HG02981 (cell line): ENCODE results near the gene PHYKPL.
"Not testable (repeated sequence)": the region's sequence is repeated elsewhere in the genome, so short reads cannot be mapped to it uniquely, and the experiment has no call there.

ENCODE experiments used
- ATAC-seq: cut with Tn5 transposase; IDR thresholded peaks from one replicate; pipeline ENCODE4 v1.9.1; 2021; ENCODE audit warnings: mild to moderate bottlenecking, moderate library complexity; ENCODE audit not compliant: unreplicated experiment

The PHYKPL gene

DNA sequence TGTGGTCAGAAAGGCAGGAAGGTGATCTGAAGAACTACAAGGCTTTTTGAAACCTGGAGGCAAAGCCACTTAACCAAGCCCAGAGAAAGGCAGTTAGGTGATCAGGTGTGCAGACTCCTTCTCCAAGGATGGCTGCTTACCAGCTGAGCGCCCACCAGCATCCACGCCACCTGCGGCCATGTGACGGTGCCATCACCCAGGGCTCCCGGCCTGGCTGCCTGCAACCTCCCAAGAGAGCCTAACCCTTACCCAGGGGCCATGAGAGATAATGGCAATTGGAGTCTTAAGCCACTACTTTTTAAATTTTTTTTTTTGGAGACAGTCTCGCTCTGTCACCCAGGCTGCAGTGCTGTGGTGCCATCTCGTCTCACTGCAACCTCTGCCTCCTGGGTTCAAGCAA is 33.1 kb upstream of the PHYKPL start:
- no peak for ATAC-seq

GRCh38 chr5:178264044-178264443 is 31.4 kb upstream of the PHYKPL start:
- ATAC-seq: no peak

- no peak for ATAC-seq
Observed at GRCh38 chr5:178261666-178262600, 29.3 kb upstream of the PHYKPL start.

DNA sequence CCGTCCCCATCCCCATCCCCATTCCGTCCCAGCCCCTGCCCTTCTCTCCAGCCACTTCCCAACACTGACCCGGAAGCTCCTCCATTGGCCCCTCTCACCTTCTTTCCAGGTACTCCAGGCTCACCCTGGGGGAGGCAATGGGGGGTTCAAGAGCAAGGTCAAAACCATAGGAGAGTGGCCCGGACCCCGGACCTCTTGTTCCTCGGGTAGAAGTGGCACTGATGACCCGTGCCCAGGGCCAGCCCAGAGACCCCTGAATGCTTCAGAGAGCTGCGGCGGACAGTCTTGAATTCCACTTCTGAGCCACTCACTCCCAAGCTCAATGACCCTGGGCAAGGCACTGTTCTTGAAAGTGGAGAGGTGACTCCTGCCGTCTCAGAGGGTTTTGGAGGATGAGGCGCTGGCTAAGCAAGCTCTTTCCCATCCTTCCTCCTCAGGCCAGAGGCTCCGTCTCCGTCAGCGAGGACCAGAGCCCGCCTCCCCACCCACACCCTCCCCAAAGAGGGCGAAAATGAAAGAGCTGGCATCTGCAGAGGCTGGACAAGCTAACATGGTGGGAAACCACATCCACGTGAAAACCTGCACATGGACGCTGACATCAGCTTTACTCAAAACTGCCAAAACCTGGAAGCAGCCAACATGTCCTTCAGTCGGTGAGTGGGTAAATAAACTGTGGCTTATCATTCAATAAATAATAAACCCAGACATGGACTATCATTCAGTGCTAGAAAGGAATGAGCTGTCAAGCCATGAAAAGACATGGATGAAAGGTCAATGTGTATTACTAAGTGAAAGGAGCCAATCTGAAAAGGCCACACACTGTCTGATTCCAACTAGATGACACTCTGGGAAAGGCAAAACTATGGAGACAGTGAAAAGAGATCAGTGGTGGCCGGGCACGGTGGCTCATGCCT is 27.3 kb upstream of the PHYKPL start:
- no peak for ATAC-seq

- ATAC-seq: no peak
Observed at GRCh38 chr5:178257650-178258049, 25.0 kb upstream of the PHYKPL start.

GRCh38 chr5:178256746-178257145 is 24.1 kb upstream of the PHYKPL start:
- ATAC-seq: no peak

- ATAC-seq: not testable (repeated sequence)
Observed at GRCh38 chr5:178253632-178254031, 21.0 kb upstream of the PHYKPL start.

- ATAC-seq: no peak
Observed at GRCh38 chr5:178252258-178252657, 19.7 kb upstream of the PHYKPL start.

GRCh38 chr5:178250263-178250662 is 17.7 kb upstream of the PHYKPL start:
- no peak for ATAC-seq

GRCh38 chr5:178249191-178249989 is 16.8 kb upstream of the PHYKPL start:
- ATAC-seq: no peak

DNA sequence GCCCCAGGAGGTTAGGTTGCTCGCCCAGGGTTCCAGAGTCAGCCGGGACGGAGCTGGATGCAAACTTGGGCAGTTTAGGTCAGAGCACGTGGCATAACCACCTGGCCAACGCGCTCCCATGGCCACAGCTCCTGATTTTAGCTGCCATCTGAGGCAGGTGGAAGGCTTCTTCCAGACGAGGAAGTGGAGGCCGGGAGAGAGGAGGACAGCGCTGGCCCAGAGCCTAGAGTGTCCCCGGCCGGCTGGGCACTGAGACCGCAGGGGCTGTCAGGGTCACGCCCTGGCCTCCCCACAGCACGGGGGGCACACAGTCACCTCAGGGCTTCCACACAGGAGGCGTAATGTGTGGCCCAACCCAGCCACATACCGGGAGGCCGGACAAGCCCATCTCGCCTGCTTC is 16.1 kb upstream of the PHYKPL start:
- no peak for ATAC-seq

- ATAC-seq: no peak
Observed at GRCh38 chr5:178247481-178248456, 15.2 kb upstream of the PHYKPL start.

- ATAC-seq: no peak
Observed at GRCh38 chr5:178246624-178247279, 14.2 kb upstream of the PHYKPL start.

GRCh38 chr5:178245389-178245788 is 12.8 kb upstream of the PHYKPL start:
- no peak for ATAC-seq

GRCh38 chr5:178244576-178244975 is 12.0 kb upstream of the PHYKPL start:
- no peak for ATAC-seq

DNA sequence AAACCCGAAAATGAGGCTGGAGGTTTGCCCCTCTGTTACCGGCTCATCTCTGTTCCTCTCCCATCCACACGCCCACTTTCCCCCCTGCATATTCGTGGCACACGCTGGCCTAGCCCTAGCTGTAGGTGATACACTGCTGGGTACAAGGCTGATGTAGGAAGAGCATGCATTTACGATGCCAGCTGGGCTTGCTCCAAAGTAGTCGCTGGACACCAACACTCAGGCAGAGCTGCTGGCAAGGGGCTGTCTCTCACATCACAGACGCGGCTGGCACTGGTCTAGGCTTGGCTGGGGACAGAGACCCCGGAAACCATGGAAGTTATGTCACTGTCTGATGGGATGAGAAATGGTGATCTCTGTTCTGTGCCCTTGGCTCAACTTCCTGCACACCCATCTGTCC is 9.8 kb upstream of the PHYKPL start:
- no peak for ATAC-seq

DNA sequence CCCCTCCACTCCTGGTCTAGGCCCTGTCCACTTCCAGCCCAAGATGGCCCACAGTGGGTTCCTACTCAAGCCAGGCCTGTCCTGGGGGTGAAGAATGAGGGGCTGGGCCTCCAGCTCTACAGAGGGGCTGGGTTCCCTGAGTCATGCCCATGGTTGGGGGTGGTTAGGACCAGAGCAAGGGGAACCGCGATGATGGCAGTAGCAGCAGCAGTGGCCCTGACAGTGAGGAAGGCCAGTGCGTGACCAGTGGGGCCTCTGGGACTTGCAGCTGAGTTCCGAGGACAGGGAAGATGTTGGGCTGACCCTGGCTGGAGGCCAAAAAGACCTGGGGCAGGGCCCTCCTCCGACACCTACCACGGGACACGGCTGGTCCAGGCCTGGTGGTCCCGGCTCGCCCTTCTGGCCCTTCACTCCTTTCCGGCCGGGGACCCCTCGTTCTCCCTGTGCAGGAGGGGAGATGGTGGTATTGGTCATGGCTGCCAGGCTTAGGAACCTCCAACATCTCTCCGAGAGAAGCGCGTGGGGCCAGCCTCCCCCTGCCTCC is 9.2 kb upstream of the PHYKPL start:
- ATAC-seq: no peak

DNA sequence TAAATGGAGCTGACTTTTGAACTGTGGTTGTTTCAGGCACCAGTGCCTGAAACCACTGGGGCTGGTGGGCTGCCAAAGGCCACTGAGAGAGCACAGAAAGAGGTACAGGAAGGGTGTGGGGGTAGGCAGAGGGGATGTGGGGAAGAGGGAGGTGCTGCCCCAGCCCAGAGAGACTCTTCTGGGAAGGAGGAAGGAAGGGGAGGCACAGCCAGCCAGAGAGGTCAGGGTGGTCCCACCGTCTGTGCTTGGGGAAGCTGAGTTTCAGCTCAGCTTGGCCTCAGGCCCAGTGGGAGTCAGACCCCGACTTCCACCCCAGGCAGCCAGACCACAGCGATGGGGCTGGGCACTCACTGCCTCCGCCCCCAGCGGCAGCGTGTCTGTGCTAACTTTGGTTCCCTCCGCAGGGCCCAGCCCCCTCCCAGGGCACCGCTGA is 8.6 kb upstream of the PHYKPL start:
- peak; percentile 24 for ATAC-seq

- ATAC-seq: peak; percentile 39
Observed at GRCh38 chr5:178240766-178241165, 8.2 kb upstream of the PHYKPL start.
